Fibroblast of lung (primary cell): ENCODE data around the gene CCDC192. TPM values are rescaled to one million over a fixed set of nuclear protein-coding genes. Genes with fewer than 3 reads are reported as not detected.
"Not testable (repeated sequence)": the region's sequence is repeated elsewhere in the genome, so short reads cannot be mapped to it uniquely, and the experiment has no call there.

ENCODE experiments used
- DNase-seq, 2 donors: peaks; one replicate each; pipeline versions ENCODE4 v3.0.0 to v3.0.0-alpha.2; 2010; ENCODE audit warnings: low read depth in 2 of 2
- H2AFZ ChIP-seq: 2 replicates; pipeline ENCODE4 v1.5.1; 2012; ENCODE audit warnings: low read length, control low read depth, inconsistent platforms
- H3K27ac ChIP-seq: 2 replicates; pipeline ENCODE4 v1.5.1; 2011; ENCODE audit warnings: low read length, control low read depth; ENCODE audit not compliant: insufficient read depth
- H3K27me3 ChIP-seq: 2 replicates; pipeline ENCODE4 v1.5.1; 2011; ENCODE audit warnings: mild to moderate bottlenecking, low read length; ENCODE audit not compliant: control insufficient read depth, insufficient read depth
- H3K36me3 ChIP-seq: 2 replicates; pipeline ENCODE4 v1.5.1; 2011; ENCODE audit warnings: low read length; ENCODE audit not compliant: control insufficient read depth, insufficient read depth
- H3K4me1 ChIP-seq: 2 replicates; pipeline ENCODE4 v1.5.1; 2011; ENCODE audit warnings: low read length; ENCODE audit not compliant: control insufficient read depth, insufficient read depth; ENCODE audit errors: extremely low read depth
- H3K4me2 ChIP-seq: 2 replicates; pipeline ENCODE4 v1.5.1; 2011; ENCODE audit warnings: low read length, control low read depth; ENCODE audit not compliant: insufficient read depth; ENCODE audit errors: extremely low read depth
- H3K4me3 ChIP-seq, 4 experiments: fragments of 200-600 bp in 1 of 4; sonication (generic) in 1 of 4; replicated peaks in 1 of 4; 2 replicates each; pipeline ENCODE4 v1.5.1; 2011 to 2016; ENCODE audit warnings: low read length in 4 of 4, low read depth in 3 of 4, mild to moderate bottlenecking in 3 of 4, control low read depth in 2 of 4, inconsistent platforms in 1 of 4, mixed read lengths in 1 of 4; ENCODE audit not compliant: insufficient read depth in 1 of 4; ENCODE audit errors: control extremely low read depth in 1 of 4
- H3K79me2 ChIP-seq: 2 replicates; pipeline ENCODE4 v1.5.1; 2012; ENCODE audit warnings: mild to moderate bottlenecking, low read length, inconsistent platforms; ENCODE audit not compliant: control insufficient read depth, insufficient read depth
- H3K9ac ChIP-seq: 2 replicates; pipeline ENCODE4 v1.5.1; 2011; ENCODE audit warnings: mild to moderate bottlenecking, low read length, control low read depth; ENCODE audit not compliant: insufficient read depth
- H3K9me3 ChIP-seq: 2 replicates; pipeline ENCODE4 v1.5.1; 2012; ENCODE audit warnings: low read depth, low read length; ENCODE audit not compliant: control insufficient read depth, insufficient read depth
- H4K20me1 ChIP-seq: 2 replicates; pipeline ENCODE4 v1.5.1; 2011; ENCODE audit warnings: low read length; ENCODE audit not compliant: control insufficient read depth, insufficient read depth; ENCODE audit errors: extremely low read depth
- EZH2 ChIP-seq: IDR thresholded peaks from 2 replicates; pipeline ENCODE4 v1.5.1; 2012; ENCODE audit warnings: low read length, control low read depth, mild to moderate bottlenecking; ENCODE audit errors: missing control alignments
- polyA plus RNA-seq, 2 donors: library from polyadenylated mRNA; depleted of rRNA in 1 of 2; stranded (reverse) in 1 of 2; unstranded in 1 of 2; fragments of >200 nt; gene quantifications; 2 replicates each; pipeline ENCODE4 v1.2.1, GENCODE V29; 2011 to 2012; ENCODE audit warnings: missing spikeins in 1 of 2
- total RNA-seq: library from RNA; depleted of rRNA; stranded (reverse); fragments of >200 nt; gene quantifications from 2 replicates; pipeline ENCODE4 v1.2.1, GENCODE V29; 2014
- TF ChIP-seq, protein P1 (sequence below), 2 donors: IDR thresholded peaks in 1 of 2; conservative IDR thresholded peaks in 1 of 2; 1 replicate in 1 of 2; 2 replicates in 1 of 2; pipeline ENCODE4 v1.5.1; 2011 to 2012; ENCODE audit warnings: low read length in 2 of 2, control low read depth in 1 of 2, inconsistent platforms in 1 of 2, low read depth in 1 of 2, mild to moderate bottlenecking in 1 of 2

The CCDC192 gene
- total and polyA plus RNA-seq, 2 donors (not counting 1 experiment from before 2014, with no cell fraction given), result not detected

DNA sequence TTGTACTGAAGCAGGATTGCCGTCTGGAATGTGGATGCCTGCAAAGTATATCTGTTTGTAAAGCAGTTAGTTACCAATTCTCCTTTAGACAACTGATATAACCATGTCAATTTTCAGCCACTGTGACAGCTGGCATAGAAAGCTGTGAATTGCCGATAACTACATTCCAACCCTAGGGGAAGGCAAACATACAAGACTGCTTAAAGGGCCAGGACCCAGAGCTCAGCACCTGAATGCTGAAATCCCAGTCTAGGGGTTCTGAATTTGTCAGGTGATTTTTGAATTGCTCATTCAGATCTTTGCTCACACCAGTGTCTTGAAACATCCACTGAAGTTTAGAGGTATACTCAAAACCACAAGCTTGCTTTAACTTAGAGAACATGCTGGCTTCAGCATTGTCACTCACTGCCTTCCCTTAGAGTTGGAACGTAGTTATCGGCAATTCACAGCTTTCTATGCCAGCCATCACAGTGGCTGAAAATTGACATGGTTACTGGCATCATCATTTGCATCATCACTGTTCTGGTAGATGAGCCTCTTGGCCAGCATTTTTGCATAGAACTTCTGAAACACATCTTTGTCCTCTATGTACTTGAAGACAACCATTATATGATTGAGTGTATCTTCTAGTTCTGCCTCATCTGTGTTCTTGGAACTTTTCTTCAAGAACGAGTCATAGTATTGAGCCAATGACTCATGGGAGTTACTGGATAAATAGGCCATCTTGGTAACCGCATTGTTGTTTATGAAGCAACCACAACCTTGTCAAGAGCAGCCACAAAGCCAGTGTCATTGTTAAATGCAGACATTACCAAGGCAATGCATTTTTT, 82.1 kb downstream of the CCDC192 start:
- no peaks in the 10 kb centered on the region for H3K27me3 ChIP-seq
- no peak for TF ChIP-seq EZH2
- TF ChIP-seq, protein P1, sequence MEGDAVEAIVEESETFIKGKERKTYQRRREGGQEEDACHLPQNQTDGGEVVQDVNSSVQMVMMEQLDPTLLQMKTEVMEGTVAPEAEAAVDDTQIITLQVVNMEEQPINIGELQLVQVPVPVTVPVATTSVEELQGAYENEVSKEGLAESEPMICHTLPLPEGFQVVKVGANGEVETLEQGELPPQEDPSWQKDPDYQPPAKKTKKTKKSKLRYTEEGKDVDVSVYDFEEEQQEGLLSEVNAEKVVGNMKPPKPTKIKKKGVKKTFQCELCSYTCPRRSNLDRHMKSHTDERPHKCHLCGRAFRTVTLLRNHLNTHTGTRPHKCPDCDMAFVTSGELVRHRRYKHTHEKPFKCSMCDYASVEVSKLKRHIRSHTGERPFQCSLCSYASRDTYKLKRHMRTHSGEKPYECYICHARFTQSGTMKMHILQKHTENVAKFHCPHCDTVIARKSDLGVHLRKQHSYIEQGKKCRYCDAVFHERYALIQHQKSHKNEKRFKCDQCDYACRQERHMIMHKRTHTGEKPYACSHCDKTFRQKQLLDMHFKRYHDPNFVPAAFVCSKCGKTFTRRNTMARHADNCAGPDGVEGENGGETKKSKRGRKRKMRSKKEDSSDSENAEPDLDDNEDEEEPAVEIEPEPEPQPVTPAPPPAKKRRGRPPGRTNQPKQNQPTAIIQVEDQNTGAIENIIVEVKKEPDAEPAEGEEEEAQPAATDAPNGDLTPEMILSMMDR (conservative IDR thresholded peaks at IDR 0.05 in 1 of 2, IDR thresholded peaks at IDR 0.05 in 1 of 2; ENCODE audit: low read depth in 1 of 2, low read length in 2 of 2), result no peak
- H3K4me3 ChIP-seq, result no peak overlapping the region
- no peaks in the 10 kb centered on the region for H3K79me2 ChIP-seq
- no peak overlapping the region for H3K9ac ChIP-seq
- DNase-seq, result peak; percentile 85 to 97
- no peak overlapping the region for H3K27ac ChIP-seq
- H2AFZ ChIP-seq, result no peak overlapping the region
- H3K9me3 ChIP-seq, result no peaks in the 10 kb centered on the region
- no peaks in the 10 kb centered on the region for H4K20me1 ChIP-seq
- no peak overlapping the region for H3K4me2 ChIP-seq
- H3K36me3 ChIP-seq, result no peaks in the 10 kb centered on the region
- H3K4me1 ChIP-seq, result peaks cover 4% of the 10 kb centered on the region

GRCh38 chr5:127791439-127791838, 88.2 kb downstream of the CCDC192 start:
- Histone ChIP-seq H3K27ac (no peak overlapping the region), H3K9me3 (no peaks in the 10 kb centered on the region), H4K20me1 (no peaks in the 10 kb centered on the region), H3K36me3 (no peaks in the 10 kb centered on the region), H3K9ac (no peak overlapping the region), H3K4me3 (no peak overlapping the region), H3K79me2 (no peaks in the 10 kb centered on the region), H3K4me2 (no peak overlapping the region), H3K27me3 (no peaks in the 10 kb centered on the region), H2AFZ (no peak overlapping the region), H3K4me1 (no peaks in the 10 kb centered on the region)
- no peak for DNase-seq
- TF ChIP-seq EZH2, result no peak
- TF ChIP-seq, protein P1 (conservative IDR thresholded peaks at IDR 0.05 in 1 of 2, IDR thresholded peaks at IDR 0.05 in 1 of 2; ENCODE audit: low read depth in 1 of 2, low read length in 2 of 2), result no peak

GRCh38 chr5:127791908-127792307, 88.7 kb downstream of the CCDC192 start:
- H3K4me3 ChIP-seq, H3K27me3 ChIP-seq, H3K9me3 ChIP-seq, DNase-seq, H3K27ac ChIP-seq, H4K20me1 ChIP-seq, H3K9ac ChIP-seq, H3K79me2 ChIP-seq, H3K4me2 ChIP-seq, H2AFZ ChIP-seq, H3K36me3 ChIP-seq, H3K4me1 ChIP-seq: not testable (repeated sequence)
